K562 (cell line): Measurements from ENCODE around the gene POP7. TPM values are rescaled to one million over a fixed set of nuclear protein-coding genes. Genes with fewer than 3 reads are reported as not detected.
A peak's percentile ranks its signal among the peaks of the same experiment; 100 is the strongest.

ENCODE experiments used
- ARID1B ChIP-seq: fragments of 450-650 bp; IDR thresholded peaks from 2 replicates; pipeline ENCODE4 v1.6.1; 2016; ENCODE audit warnings: antibody characterized with exemption, mild to moderate bottlenecking, inconsistent platforms
- CGGBP1 ChIP-seq: fragments of 250-450 bp; sonication (Bioruptor Pico); IDR thresholded peaks from 2 replicates; pipeline ENCODE4 v1.9.0; 2021; ENCODE audit warnings: mild to moderate bottlenecking
- CREBBP ChIP-seq: IDR thresholded peaks from one replicate; pipeline ENCODE4 v1.6.1; 2012; ENCODE audit warnings: low read depth, mild to moderate bottlenecking, control low read depth, inconsistent platforms, low read length
- CXXC5 ChIP-seq: fragments of 250-450 bp; sonication (Bioruptor Pico); IDR thresholded peaks from 2 replicates; pipeline ENCODE4 v1.8.0; 2022; ENCODE audit warnings: inconsistent platforms, mild to moderate bottlenecking, moderate library complexity
- ELK1 ChIP-seq: sonication (generic); formaldehyde crosslinking; IDR thresholded peaks from 2 replicates; pipeline ENCODE4 v1.8.1; 2022; ENCODE audit warnings: missing genetic modification reagents
- GABPA ChIP-seq: fragments of 200-800 bp; sonication (Bioruptor generic); conservative IDR thresholded peaks from 2 replicates; pipeline ENCODE4 v1.6.1; 2016; ENCODE audit warnings: low read depth, missing genetic modification characterization, missing compliant biosample characterization
- HLTF ChIP-seq: fragments of 450-650 bp; IDR thresholded peaks from 2 replicates; pipeline ENCODE4 v1.6.1; 2016
- HOMEZ ChIP-seq: fragments of 250-450 bp; sonication (Bioruptor Pico); IDR thresholded peaks from 2 replicates; pipeline ENCODE4 v1.4.0; 2020; ENCODE audit warnings: mild to moderate bottlenecking, moderate library complexity
- MAZ ChIP-seq, 2 experiments: fragments of 450-650 bp in 1 of 2; sonication (generic) in 1 of 2; formaldehyde crosslinking; IDR thresholded peaks in 1 of 2; conservative IDR thresholded peaks in 1 of 2; 2 replicates each; pipeline versions ENCODE4 v1.4.0 to v1.5.0; 2020; ENCODE audit warnings: mild to moderate bottlenecking in 1 of 2, missing genetic modification reagents in 1 of 2
- MECOM ChIP-seq: fragments of 250-450 bp; sonication (Bioruptor Pico); IDR thresholded peaks from 2 replicates; pipeline ENCODE4 v1.8.0; 2022; ENCODE audit warnings: inconsistent platforms
- MYC ChIP-seq, 2 experiments: fragments of 250-450 bp in 1 of 2; sonication (Bioruptor Pico) in 1 of 2; IDR thresholded peaks; 2 replicates each; pipeline versions ENCODE4 v1.5.1 to v1.6.1; 2012 to 2021; ENCODE audit warnings: low read depth in 2 of 2, borderline replicate concordance in 1 of 2, improper control_type of control experiment in 1 of 2, low read length in 1 of 2, mild to moderate bottlenecking in 1 of 2, moderate library complexity in 1 of 2
- MYNN ChIP-seq, 2 experiments: sonication (generic); formaldehyde crosslinking in 1 of 2; IDR thresholded peaks; 2 replicates each; pipeline versions ENCODE4 v1.5.0 to v1.6.1; 2016 to 2020; ENCODE audit warnings: antibody characterized with exemption in 1 of 2, missing genetic modification reagents in 1 of 2
- PATZ1 ChIP-seq: fragments of 250-450 bp; sonication (Bioruptor Pico); IDR thresholded peaks from 2 replicates; pipeline ENCODE4 v1.5.0; 2020; ENCODE audit warnings: mild to moderate bottlenecking, borderline replicate concordance
- RBM22 ChIP-seq: fragments of 200-400 bp; formaldehyde crosslinking; IDR thresholded peaks from 2 replicates; pipeline ENCODE4 v1.6.1; 2018; ENCODE audit warnings: low read length, low read depth; ENCODE audit not compliant: poor library complexity, severe bottlenecking
- RNF2 ChIP-seq: sonication (generic); IDR thresholded peaks from 2 replicates; pipeline ENCODE4 v1.6.1; 2016
- SMARCB1 ChIP-seq: IDR thresholded peaks from 2 replicates; pipeline ENCODE4 v1.6.1; 2011; ENCODE audit warnings: improper control_type of control experiment, low read depth; ENCODE audit not compliant: insufficient read length
- SRSF9 ChIP-seq: fragments of 200-400 bp; formaldehyde crosslinking; IDR thresholded peaks from 2 replicates; pipeline ENCODE4 v1.6.1; 2017; ENCODE audit warnings: low read depth, low read length, borderline replicate concordance
- TCF7L2 ChIP-seq: fragments of 150-350 bp; IDR thresholded peaks from 2 replicates; pipeline ENCODE4 v1.6.1; 2016; ENCODE audit warnings: low read depth, mild to moderate bottlenecking, low read length, moderate library complexity
- ZKSCAN3 ChIP-seq: fragments of 250-450 bp; sonication (Bioruptor Pico); IDR thresholded peaks from 2 replicates; pipeline ENCODE4 v1.4.0; 2020
- ZNF121 ChIP-seq: sonication (generic); formaldehyde crosslinking; conservative IDR thresholded peaks from 2 replicates; pipeline ENCODE4 v1.8.0; 2022; ENCODE audit warnings: missing genetic modification reagents
- ZNF449 ChIP-seq: fragments of 250-450 bp; sonication (Bioruptor Pico); IDR thresholded peaks from 2 replicates; pipeline ENCODE4 v1.8.0; 2022; ENCODE audit warnings: moderate library complexity, mild to moderate bottlenecking, inconsistent platforms
- ZNF830 ChIP-seq: fragments of 250-450 bp; sonication (Bioruptor Pico); IDR thresholded peaks from 2 replicates; pipeline ENCODE4 v1.5.0; 2021; ENCODE audit warnings: mild to moderate bottlenecking
- polyA plus RNA-seq, 8 experiments: library from polyadenylated mRNA; depleted of rRNA in 4 of 8; stranded (reverse) in 5 of 8; unstranded in 3 of 8; fragments of >200 nt; fragmentation: Nextera tagmentation in 2 of 8; fragmentation: Illumina TruSeq in 1 of 8; extraction: Ambion mirVana in 2 of 8; extraction: Trizol in 1 of 8; gene quantifications; 2 replicates each; pipeline versions ENCODE4 v1.2.1 to v1.2.3, GENCODE V29; 2011 to 2014; ENCODE audit warnings: inconsistent platforms in 1 of 8, missing spikeins in 1 of 8
- total RNA-seq, 7 experiments: library from RNA; depleted of rRNA in 6 of 7; stranded (reverse); fragments of >200 nt in 6 of 7; fragmentation: Illumina TruSeq in 2 of 7; extraction: Trizol in 2 of 7; gene quantifications; 2 replicates each; pipeline versions ENCODE4 v1.2.1 to v1.2.3, GENCODE V29; 2011 to 2021; ENCODE audit warnings: low replicate concordance in 1 of 7

The POP7 gene
- total and polyA plus RNA-seq, 9 of the 15 experiments (the other 6 are each of a cell fraction or from before 2014, with no cell fraction given), result 11.5 to 163 (median 68.9) TPM

- TF ChIP-seq PATZ1 (CRISPR knock-in tag) (no peak), MYC (IDR thresholded peaks at IDR 0.05; ENCODE audit: low read depth, low read length) (peak; percentile 20; the same call in 1 of the 2 replicates), MYC (CRISPR knock-in tag; IDR thresholded peaks at IDR 0.05; ENCODE audit: borderline replicate concordance, low read depth) (no peak), ARID1B (peak; percentile 26; the same call in 1 of the 2 replicates), MYNN (IDR thresholded peaks at IDR 0.05) (no peak), MYNN (CRISPR knock-in tag; IDR thresholded peaks at IDR 0.05) (no peak), ZNF830 (no peak), MAZ (CRISPR knock-in tag; conservative IDR thresholded peaks at IDR 0.05 in 1 of 2, IDR thresholded peaks at IDR 0.05 in 1 of 2) (peak; percentile 43 to 65), ELK1 (CRISPR knock-in tag) (no peak), RBM22 (peak; percentile 85), RNF2 (no peak), SMARCB1 (no peak), HOMEZ (no peak), ZKSCAN3 (CRISPR knock-in tag) (no peak), ZNF449 (CRISPR knock-in tag) (no peak), CREBBP (no peak), CXXC5 (peak; percentile 31), CGGBP1 (CRISPR knock-in tag) (no peak), SRSF9 (no peak), HLTF (no peak), TCF7L2 (no peak), GABPA (tag) (peak; percentile 83), MECOM (CRISPR knock-in tag) (no peak), ZNF121 (CRISPR knock-in tag) (no peak)
These were observed 30.2 kb upstream of the POP7 start (continued) for GRCh38 chr7:100675581-100676350.
